ENCODE measurements around the gene ZNF683.

GRCh38 chr1:26322042-26322331 is 50.6 kb downstream of the ZNF683 start:
- no peak for TF ChIP-seq CTCF (IDR thresholded peaks at IDR 0.05; ENCODE audit: low read length)
- no peak for TF ChIP-seq EZH2 (optimal IDR thresholded peaks at IDR 0.05; ENCODE audit: low read depth, low read length)
